GM12892 (cell line): ENCODE data around the gene SYT13.

Experiments used
- DNase-seq: peaks from one replicate; pipeline ENCODE4 v3.0.0; 2011; ENCODE audit not compliant: insufficient read length
- FAIRE-seq: peaks from 2 replicates; lab custom pipeline; 2011; peaks lifted over from hg19 to GRCh38; lab: Jason Lieb, UNC
- POLR2A ChIP-seq: IDR thresholded peaks from 2 replicates; pipeline ENCODE4 v1.6.1; 2011; ENCODE audit warnings: low read depth, low read length, control low read depth
- POLR2AphosphoS5 ChIP-seq: IDR thresholded peaks from 2 replicates; pipeline ENCODE4 v1.6.1; 2011; ENCODE audit warnings: low read depth, low read length, control low read depth
- TAF1 ChIP-seq: IDR thresholded peaks from 2 replicates; pipeline ENCODE4 v1.6.1; 2011; ENCODE audit warnings: low read depth, mild to moderate bottlenecking, control low read depth, low read length, borderline replicate concordance

SYT13 gene

GRCh38 chr11:45288339-45288738 is 2.2 kb upstream of the SYT13 start:
- FAIRE-seq (no peak), DNase-seq (no peak)

GRCh38 chr11:45287316-45287903 is 1.3 kb upstream of the SYT13 start:
- no peak for DNase-seq
- TF ChIP-seq POLR2AphosphoS5 (no peak), TAF1 (no peak), POLR2A (no peak)
- no peak for FAIRE-seq

More at GRCh38 chr11:45288339-45288738, 2.2 kb upstream of the SYT13 start:
- TF ChIP-seq TAF1 (no peak), POLR2A (no peak), POLR2AphosphoS5 (no peak)

GRCh38 chr11:45285250-45285828 is 802 bp downstream of the SYT13 start:
- DNase-seq (no peak), FAIRE-seq (no peak)
- TF ChIP-seq POLR2AphosphoS5 (no peak), TAF1 (no peak), POLR2A (no peak)

- no peak for FAIRE-seq
- no peak for DNase-seq
- no peak for TF ChIP-seq TAF1
- no peak for TF ChIP-seq POLR2A
- no peak for TF ChIP-seq POLR2AphosphoS5
Measured at GRCh38 chr11:45282081-45282480, 4.1 kb downstream of the SYT13 start.

DNA sequence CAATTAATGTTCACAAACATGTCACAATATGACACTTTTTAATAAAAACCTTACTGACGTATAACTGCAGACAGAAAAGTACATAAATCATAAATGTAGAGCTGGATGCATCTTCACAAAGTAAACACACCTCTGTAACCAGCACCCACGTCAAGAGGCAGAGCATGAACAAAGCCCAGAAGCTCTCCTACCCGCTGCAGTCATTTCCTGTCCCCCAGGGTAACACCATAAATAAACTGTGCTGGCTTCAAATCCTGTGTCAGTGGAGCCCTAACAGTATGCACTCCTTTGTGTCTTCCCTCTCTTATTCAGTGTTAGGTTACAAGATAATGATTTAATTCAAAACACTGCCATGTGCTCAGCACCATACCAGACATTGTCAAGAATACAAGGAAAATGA is 5.7 kb downstream of the SYT13 start:
- no peak for DNase-seq
- no peak for TF ChIP-seq TAF1
- no peak for TF ChIP-seq POLR2A
- no peak for TF ChIP-seq POLR2AphosphoS5
- FAIRE-seq: no peak

DNA sequence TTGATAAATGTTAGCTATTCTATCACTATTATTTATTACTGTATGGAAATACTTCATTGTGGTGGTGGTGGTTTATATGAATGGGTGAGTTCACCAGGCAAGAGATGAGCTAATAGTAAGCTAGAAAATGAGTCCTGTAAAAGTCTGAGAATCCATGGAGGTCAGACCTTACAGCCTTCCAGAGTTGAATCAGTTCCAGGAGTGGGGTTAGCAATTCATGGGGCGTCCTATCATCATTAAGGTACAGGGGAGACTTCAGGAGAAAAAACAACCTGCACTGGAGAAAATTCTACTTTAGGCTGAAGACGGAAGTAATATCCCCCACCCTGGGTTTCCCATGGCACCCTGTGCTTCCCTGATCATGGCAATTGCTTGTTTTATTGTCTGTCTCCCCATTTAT is 6.5 kb downstream of the SYT13 start:
- DNase-seq (no peak), FAIRE-seq (no peak)
- TF ChIP-seq TAF1 (no peak), POLR2AphosphoS5 (no peak)

DNA sequence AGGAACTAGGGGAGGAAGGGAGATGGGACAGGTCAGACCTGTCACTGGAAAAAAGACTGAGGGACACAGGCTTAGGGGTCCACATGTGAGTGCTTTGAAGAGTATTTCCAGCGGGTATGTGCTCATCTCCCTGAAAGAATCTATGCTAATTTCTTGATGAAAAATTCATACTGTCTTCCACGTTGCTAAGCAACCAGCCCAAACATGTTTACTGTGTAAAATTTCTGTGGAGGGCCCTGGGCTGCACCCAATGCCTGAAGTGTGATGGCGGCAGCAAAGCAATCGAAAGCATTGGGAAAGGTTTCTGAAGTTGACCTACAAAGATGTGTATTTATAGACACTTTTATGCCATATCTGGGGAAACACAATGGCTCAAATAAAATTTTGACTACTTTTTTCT is 7.4 kb downstream of the SYT13 start:
- FAIRE-seq (no peak), DNase-seq (no peak)
- TF ChIP-seq POLR2A (no peak), TAF1 (no peak), POLR2AphosphoS5 (no peak)

DNA sequence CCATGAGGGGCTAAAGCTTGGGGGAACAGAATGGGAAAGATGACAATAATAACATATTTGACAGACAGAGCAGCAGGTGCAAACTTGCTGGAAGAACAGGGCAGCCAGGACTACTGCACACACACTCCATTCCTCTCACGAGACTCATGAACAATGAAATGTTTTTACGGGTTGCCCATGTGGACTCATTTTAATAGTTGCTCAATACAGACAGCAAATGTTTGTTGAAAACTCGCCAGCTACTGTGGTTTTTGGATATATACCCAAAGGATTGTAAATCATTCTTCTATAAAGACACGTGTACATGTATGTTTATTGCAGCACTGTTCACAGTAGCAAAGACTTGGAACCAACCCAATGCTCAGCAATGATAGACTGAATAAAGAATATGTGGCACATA is 10.3 kb downstream of the SYT13 start:
- no peak for FAIRE-seq

GRCh38 chr11:45274206-45274605 is 11.9 kb downstream of the SYT13 start:
- FAIRE-seq (no peak), DNase-seq (no peak)
- no peak for TF ChIP-seq TAF1
- no peak for TF ChIP-seq POLR2AphosphoS5
- TF ChIP-seq POLR2A: no peak

More for the DNA sequence above, 10.3 kb downstream of the SYT13 start:
- DNase-seq: no peak
- no peak for TF ChIP-seq POLR2AphosphoS5
- TF ChIP-seq POLR2A: no peak
- TF ChIP-seq TAF1: no peak

DNA sequence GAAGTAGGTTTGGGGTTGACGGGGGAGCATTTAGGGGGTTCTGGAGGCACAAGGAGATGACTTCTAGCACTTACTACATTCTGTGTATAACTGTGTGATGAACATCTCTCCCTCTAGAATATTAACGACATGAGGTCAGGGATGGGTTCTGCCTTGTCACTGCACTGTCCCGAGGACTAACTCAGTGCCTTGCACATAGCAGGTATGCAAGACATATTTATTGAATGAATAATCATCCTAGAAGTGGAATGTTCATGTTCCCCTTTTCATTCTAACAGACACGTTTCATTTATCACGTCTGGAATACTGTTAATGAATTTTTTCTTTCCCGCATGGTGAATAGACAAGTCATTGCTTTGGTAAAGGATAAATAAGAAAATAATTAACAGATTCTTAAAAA is 12.6 kb downstream of the SYT13 start:
- TF ChIP-seq POLR2A: no peak
- TF ChIP-seq POLR2AphosphoS5: no peak
- no peak for TF ChIP-seq TAF1
- FAIRE-seq (no peak), DNase-seq (no peak)

DNA sequence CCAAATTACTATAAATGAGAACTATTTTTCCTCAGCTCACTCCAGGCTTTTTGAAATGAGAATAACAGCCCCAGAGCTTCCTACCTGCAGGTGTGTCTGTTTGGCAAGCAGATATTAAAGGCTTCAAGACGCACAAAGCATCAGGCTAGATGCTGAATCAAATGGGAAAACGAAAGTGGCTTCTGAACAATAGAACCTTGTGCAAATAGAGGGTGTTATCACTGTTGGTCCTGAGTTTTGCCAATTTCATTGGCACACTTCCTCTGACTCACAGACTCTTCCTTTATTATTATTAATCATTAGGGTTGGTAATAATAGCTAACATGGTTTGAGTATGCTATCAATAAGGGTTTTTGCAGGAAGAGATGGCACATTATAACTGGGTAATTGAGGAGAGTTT is 13.4 kb downstream of the SYT13 start:
- DNase-seq (no peak), FAIRE-seq (no peak)
- TF ChIP-seq POLR2A (no peak), POLR2AphosphoS5 (no peak), TAF1 (no peak)
